Measurements from ENCODE around the gene TPSG1. TPM values are rescaled to one million over a fixed set of nuclear protein-coding genes. Genes with fewer than 3 reads are reported as not detected.

The TPSG1 gene
- not detected in 3 replicates for polyA plus RNA-seq
- not detected for polyA plus RNA-seq (2011; ENCODE audit: low read depth)
- polyA plus RNA-seq (2011; cell fraction: cytosol; rRNA removed), result not detected in 2 replicates
- polyA plus RNA-seq (2011; cell fraction: nucleus; rRNA removed), result not detected in 2 replicates
- not detected in 2 replicates for polyA plus RNA-seq (2012; ENCODE audit: low replicate concordance)
- not detected in 3 replicates for polyA minus RNA-seq
- not detected for polyA minus RNA-seq (2011; cell fraction: cytosol; rRNA and poly(A)+ RNA removed)
- polyA minus RNA-seq (2011; cell fraction: nucleus; rRNA and poly(A)+ RNA removed), result not detected in 2 replicates

DNA sequence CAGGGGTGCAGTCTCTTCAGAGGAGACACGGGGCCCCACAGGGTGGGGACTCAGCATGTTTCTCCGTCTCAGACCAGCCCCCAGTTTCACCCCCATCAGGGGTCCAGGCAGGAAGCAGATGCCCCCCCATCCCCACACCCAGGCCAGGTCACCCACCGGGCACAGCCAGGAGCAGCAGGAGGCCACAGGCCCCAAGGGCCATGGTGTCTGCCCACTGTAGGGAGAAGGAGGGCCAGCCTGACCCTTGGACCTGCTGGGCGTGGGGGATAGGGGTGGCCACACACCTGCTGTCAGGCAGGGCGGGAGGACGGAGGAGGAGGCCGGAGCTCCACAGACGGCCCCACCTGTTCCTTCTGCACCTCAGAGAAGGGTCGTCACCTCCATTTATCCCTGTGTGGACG lies at the start of gene TPSG1:
TPSG1 (minus strand) TSS at position 218 of the 401 bp plus-strand sequence; CDS start at position 202, 16 bp downstream.
- TF ChIP-seq EZH2 (IDR thresholded peaks at IDR 0.05; ENCODE audit: low read length), result no peak
- TF ChIP-seq, protein P1, sequence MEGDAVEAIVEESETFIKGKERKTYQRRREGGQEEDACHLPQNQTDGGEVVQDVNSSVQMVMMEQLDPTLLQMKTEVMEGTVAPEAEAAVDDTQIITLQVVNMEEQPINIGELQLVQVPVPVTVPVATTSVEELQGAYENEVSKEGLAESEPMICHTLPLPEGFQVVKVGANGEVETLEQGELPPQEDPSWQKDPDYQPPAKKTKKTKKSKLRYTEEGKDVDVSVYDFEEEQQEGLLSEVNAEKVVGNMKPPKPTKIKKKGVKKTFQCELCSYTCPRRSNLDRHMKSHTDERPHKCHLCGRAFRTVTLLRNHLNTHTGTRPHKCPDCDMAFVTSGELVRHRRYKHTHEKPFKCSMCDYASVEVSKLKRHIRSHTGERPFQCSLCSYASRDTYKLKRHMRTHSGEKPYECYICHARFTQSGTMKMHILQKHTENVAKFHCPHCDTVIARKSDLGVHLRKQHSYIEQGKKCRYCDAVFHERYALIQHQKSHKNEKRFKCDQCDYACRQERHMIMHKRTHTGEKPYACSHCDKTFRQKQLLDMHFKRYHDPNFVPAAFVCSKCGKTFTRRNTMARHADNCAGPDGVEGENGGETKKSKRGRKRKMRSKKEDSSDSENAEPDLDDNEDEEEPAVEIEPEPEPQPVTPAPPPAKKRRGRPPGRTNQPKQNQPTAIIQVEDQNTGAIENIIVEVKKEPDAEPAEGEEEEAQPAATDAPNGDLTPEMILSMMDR (optimal IDR thresholded peaks at IDR 0.05 in 1 of 3, IDR thresholded peaks at IDR 0.05 in 1 of 3, conservative IDR thresholded peaks at IDR 0.05 in 1 of 3; ENCODE audit: extremely low read depth in 1 of 3, insufficient read depth in 2 of 3, low read length in 3 of 3), result no peak
- no peaks in the 10 kb centered on the region for H3K36me3 ChIP-seq (ENCODE audit: control insufficient read depth in 2 of 2, extremely low read depth in 1 of 2, insufficient read depth in 2 of 2, low read length in 2 of 2)
- no peaks in the 10 kb centered on the region for H3K79me2 ChIP-seq (ENCODE audit: control insufficient read depth, insufficient read depth, low read length)
- no peaks in the 10 kb centered on the region for H3K9me3 ChIP-seq (ENCODE audit: control insufficient read depth, low read depth, low read length)
- dilution Hi-C loops (cut with MboI; ENCODE audit: extremely low pct_ligation_motif_present, low sequenced_read_pairs), result no loop called here
- no peak within 1 kb of the TSS for H3K4me3 ChIP-seq (ENCODE audit: control insufficient read depth in 2 of 3, extremely low read depth in 1 of 3, insufficient read depth in 2 of 3, low read depth in 1 of 3, low read length in 3 of 3)
- H3K27ac ChIP-seq (ENCODE audit: control insufficient read depth, insufficient read depth, low read length), result no peak within 1 kb of the TSS
- no peaks in the 10 kb centered on the region for H3K9me1 ChIP-seq (ENCODE audit: control insufficient read depth, extremely low read depth, insufficient read depth, low read length)
- no peak for FAIRE-seq
- DNase-seq (ENCODE audit: low read depth, low spot score), result no peak
- H3K4me2 ChIP-seq (ENCODE audit: control insufficient read depth, extremely low read depth, insufficient read depth, low read depth, low read length), result no peak within 1 kb of the TSS
- H2AFZ ChIP-seq (ENCODE audit: control insufficient read depth, low read length), result no peak within 1 kb of the TSS
- H3K9ac ChIP-seq (ENCODE audit: control insufficient read depth, extremely low read depth, insufficient read depth, low read length), result no peak within 1 kb of the TSS
- no peaks in the 10 kb centered on the region for H4K20me1 ChIP-seq (ENCODE audit: control insufficient read depth, extremely low read depth, insufficient read depth, low read length)
- no peaks in the 10 kb centered on the region for H3K27me3 ChIP-seq (ENCODE audit: control insufficient read depth, extremely low read depth, insufficient read depth, low read length)
- H3K4me1 ChIP-seq (ENCODE audit: control insufficient read depth, extremely low read depth, insufficient read depth, low read length), result no peaks in the 10 kb centered on the region

GRCh38 chr16:1274767-1275166 lies 49.7 kb upstream of the TPSG1 start:
- Histone ChIP-seq H3K9me1 (ENCODE audit: control insufficient read depth, extremely low read depth, insufficient read depth, low read length) (no peaks in the 10 kb centered on the region), H2AFZ (ENCODE audit: control insufficient read depth, low read length) (no peak overlapping the region), H3K4me1 (ENCODE audit: control insufficient read depth, extremely low read depth, insufficient read depth, low read length) (no peaks in the 10 kb centered on the region), H4K20me1 (ENCODE audit: control insufficient read depth, extremely low read depth, insufficient read depth, low read length) (no peaks in the 10 kb centered on the region), H3K79me2 (ENCODE audit: control insufficient read depth, insufficient read depth, low read length) (no peaks in the 10 kb centered on the region), H3K27ac (ENCODE audit: control insufficient read depth, insufficient read depth, low read length) (no peak overlapping the region), H3K4me2 (ENCODE audit: control insufficient read depth, extremely low read depth, insufficient read depth, low read depth, low read length) (no peak overlapping the region), H3K4me3 (ENCODE audit: control insufficient read depth in 2 of 3, extremely low read depth in 1 of 3, insufficient read depth in 2 of 3, low read depth in 1 of 3, low read length in 3 of 3) (no peak overlapping the region), H3K9me3 (ENCODE audit: control insufficient read depth, low read depth, low read length) (no peaks in the 10 kb centered on the region), H3K9ac (ENCODE audit: control insufficient read depth, extremely low read depth, insufficient read depth, low read length) (no peak overlapping the region), H3K36me3 (ENCODE audit: control insufficient read depth in 2 of 2, extremely low read depth in 1 of 2, insufficient read depth in 2 of 2, low read length in 2 of 2) (no peaks in the 10 kb centered on the region), H3K27me3 (ENCODE audit: control insufficient read depth, extremely low read depth, insufficient read depth, low read length) (peaks cover 9% of the 10 kb centered on the region)
- no peak for DNase-seq (ENCODE audit: low read depth, low spot score)
- dilution Hi-C loops (cut with MboI; ENCODE audit: extremely low pct_ligation_motif_present, low sequenced_read_pairs), result no loop called here
- FAIRE-seq, result no peak
- TF ChIP-seq, protein P1 (optimal IDR thresholded peaks at IDR 0.05 in 1 of 3, IDR thresholded peaks at IDR 0.05 in 1 of 3, conservative IDR thresholded peaks at IDR 0.05 in 1 of 3; ENCODE audit: extremely low read depth in 1 of 3, insufficient read depth in 2 of 3, low read length in 3 of 3), result no peak
- no peak for TF ChIP-seq EZH2 (IDR thresholded peaks at IDR 0.05; ENCODE audit: low read length)
